Stimulated activated CD8-positive, alpha-beta memory T cell treated with anti-CD3 and anti-CD28 coated beads, Interleukin-15, amount 100 ng/mL, for 24 hours (primary cell): ENCODE measurements around the gene DNAJC4.

Experiments used
- DNase-seq: peaks from one replicate; pipeline ENCODE4 v3.0.0-alpha.2; 2020; ENCODE audit warnings: low read depth

Gene DNAJC4

GRCh38 chr11:64208086-64208795 is 22.1 kb upstream of the DNAJC4 start:
- DNase-seq, result no peak

DNA sequence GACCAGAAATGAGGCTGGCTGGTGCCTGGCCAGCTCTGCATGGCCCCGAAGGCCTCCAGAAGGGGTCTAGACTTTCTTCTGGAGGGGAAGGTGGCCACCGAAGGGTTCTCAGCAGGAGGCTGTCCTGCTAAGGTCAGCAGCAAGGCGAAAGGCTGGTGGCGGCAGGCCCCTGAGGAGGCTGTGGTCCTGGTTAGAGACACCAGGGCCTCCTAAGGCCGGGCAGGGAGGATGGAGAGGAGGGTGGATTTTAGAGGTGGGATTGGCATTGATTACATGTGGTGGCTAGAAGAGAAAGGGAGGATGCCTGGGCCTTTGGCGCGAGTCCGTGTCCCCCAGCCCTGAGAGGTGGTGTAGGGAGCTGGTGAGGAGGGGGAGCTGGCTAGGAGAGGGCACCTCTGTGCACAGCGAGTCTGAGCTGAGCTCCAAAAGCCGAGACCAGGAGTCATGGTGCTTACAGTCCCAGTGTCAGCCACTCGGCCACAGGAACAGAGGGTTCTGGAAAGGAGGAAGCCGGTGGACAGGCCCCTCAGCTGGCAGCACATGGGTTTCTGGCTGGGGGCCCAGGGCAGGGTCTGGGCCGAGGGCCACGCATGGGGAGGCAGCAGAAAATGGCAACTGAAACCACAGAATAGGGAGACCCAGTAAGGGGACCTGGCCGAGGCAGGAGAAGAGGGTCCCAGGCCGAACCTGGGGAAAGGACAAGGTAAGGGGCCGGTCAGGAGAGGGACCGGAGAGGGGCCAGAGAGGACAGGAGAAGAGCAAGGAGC is 21.4 kb upstream of the DNAJC4 start:
- DNase-seq, result no peak

DNA sequence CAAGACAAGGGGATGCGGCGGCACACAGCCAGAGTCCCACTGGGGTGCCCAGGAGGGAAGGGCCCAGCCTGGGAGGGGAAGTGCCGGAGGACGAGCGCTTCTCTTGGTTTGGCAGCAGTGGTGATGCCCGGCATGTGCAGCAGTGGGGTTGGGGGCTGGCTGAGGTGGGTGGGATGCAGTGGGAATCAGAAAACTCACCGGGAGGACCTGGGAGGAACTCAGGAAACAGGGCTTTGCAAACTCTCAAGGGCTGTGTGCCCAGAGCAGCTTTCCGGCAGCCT is 20.8 kb upstream of the DNAJC4 start:
- DNase-seq, result no peak

- no peak for DNase-seq
Measured at GRCh38 chr11:64210301-64211020, 19.9 kb upstream of the DNAJC4 start.

DNA sequence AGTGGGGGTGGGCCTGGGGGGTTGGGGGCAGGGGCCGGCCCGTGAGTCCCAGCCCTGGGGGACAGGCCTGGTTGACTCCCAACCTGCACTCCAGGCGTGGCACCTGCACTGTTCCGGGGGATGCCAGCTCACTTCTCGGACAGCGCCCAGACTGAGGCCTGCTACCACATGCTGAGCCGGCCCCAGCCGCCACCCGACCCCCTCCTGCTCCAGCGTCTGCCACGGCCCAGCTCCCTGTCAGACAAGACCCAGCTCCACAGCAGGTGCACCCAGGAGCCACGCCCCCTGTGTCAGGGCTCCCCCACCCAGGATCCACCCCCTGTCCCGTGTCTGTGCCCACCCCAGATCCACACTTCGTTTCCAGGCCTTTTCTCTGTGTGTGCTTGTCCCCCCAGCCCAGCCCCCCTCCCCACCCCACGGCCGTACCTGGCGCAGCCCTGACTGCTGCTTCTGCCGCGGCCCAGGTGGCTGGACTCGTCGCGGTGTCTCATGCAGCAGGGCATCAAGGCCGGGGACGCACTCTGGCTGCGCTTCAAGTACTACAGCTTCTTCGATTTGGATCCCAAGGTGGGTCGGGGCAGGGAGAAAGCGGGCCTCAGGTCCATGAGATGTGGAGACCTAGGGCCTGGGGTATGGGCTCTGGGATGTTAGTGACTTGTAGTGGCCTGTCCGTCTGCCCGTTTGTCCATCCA is 19.0 kb upstream of the DNAJC4 start:
- DNase-seq, result no peak

DNA sequence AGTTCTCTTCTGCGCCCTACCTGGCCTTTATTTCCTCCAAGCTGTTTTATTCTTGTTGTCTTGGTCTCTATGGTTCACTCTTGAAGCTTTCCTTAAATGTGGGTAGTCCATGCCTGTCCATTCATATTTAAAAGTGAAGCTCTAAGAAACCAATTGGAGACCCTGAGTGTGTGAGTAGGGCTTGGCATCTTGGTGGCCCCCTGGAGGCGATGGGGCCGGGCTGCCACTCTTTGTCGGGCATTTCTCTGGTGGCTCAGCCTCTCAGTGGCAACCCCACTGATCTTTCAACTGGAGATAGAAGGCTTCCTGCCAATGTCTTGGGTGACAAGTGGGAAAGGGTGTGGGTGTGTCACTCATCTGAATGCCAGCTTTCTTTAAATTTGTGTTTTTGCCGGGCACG is 13.5 kb upstream of the DNAJC4 start:
- no peak for DNase-seq

GRCh38 chr11:64218628-64219353 is 11.6 kb upstream of the DNAJC4 start:
- no peak for DNase-seq

GRCh38 chr11:64219354-64219684 is 11.0 kb upstream of the DNAJC4 start:
- DNase-seq, result no peak

DNA sequence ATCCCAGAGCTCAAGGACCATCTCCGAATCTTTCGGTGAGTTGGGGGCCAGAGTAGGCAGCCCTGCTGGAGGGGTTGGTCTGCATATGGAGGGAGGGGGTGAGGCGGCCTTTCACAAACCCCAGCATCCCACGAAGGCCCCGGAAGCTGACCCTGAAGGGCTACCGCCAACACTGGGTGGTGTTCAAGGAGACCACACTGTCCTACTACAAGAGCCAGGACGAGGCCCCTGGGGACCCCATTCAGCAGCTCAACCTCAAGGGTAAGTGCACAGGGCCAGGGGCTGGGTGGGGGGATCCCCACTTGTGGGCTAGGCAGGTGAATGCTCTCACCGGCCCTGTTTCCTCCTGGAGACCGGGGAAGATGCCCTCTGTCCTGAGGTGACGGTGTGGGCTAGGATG is 10.6 kb upstream of the DNAJC4 start:
- no peak for DNase-seq

- DNase-seq, result no peak
Measured at GRCh38 chr11:64220271-64220670, 10.1 kb upstream of the DNAJC4 start.

- DNase-seq, result no peak
Measured at GRCh38 chr11:64220798-64221197, 9.6 kb upstream of the DNAJC4 start.

DNA sequence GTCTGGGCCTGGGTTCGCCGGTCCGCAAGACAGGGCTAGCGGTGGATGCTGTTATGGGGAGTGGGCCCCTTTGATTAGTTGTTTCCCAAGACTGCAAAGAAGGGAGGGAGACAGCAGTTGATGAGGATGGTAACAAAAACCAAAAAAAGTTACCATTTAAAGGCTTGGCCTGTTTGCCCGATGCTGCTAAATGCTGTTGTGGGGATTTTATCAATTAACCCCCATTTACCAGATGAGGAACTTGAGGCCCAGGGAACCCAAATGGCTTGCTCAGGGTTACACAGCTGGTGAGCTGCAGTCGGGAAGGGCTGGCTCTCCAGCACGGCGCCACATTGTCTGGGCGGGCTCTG is 7.7 kb upstream of the DNAJC4 start:
- no peak for DNase-seq

DNA sequence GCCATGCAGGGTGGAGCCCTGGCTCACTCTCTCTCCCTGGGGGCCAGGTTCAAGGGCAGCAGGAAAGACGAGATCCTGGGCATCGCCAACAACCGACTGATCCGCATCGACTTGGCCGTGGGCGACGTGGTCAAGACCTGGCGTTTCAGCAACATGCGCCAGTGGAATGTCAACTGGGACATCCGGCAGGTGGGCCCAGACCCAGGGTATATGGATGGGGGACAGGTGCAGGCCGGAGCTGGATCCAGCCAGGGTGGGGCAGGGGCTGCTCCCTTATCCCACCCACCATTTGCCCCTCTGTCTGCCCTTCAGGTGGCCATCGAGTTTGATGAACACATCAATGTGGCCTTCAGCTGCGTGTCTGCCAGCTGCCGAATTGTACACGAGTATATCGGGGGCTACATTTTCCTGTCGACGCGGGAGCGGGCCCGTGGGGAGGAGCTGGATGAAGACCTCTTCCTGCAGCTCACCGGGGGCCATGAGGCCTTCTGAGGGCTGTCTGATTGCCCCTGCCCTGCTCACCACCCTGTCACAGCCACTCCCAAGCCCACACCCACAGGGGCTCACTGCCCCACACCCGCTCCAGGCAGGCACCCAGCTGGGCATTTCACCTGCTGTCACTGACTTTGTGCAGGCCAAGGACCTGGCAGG is 7.2 kb upstream of the DNAJC4 start:
- no peak for DNase-seq

GRCh38 chr11:64224151-64224890 is 6.0 kb upstream of the DNAJC4 start:
- no peak for DNase-seq

DNA sequence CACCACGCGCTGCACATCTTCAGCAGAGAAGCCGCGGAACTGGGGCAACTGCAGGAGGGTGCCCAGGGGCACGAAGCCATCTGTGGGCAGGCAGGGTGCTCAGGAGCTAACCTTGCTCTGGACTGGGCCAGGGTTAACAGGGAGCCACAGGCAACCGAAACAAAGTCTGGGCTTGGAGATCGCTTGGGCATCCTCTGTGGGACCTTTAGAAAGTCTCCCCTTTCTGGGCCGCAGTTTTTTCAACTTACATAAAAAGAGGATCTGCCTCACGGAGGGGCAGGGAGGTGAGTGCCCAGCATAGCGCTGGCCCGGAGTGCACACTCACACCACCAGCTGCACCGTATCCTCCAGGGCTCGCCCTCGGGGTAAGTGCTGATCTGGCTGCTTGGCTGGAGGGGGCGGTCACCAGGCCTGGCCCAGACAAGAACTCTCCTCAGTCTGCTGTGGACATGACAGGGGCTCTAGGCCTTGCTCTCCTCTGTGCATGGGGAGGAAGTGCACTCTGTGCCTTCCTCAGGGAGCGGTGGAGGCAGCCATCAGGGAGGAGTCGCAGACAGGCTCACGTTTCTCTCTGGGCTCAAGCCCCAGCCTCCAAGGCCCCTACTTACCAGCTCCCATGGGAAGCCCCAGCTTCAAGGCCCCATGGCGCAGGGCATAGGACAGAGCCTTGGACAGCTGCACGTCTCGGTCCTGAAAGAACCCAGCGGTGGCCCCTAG is 5.3 kb upstream of the DNAJC4 start:
- no peak for DNase-seq

- DNase-seq, result peak; percentile 93
Measured at GRCh38 chr11:64225608-64226506, 4.5 kb upstream of the DNAJC4 start, which contains the start of the genes NUDT22 and TRPT1. TSS of gene NUDT22 (plus strand) at chr11:64226274. CDS start at chr11:64226653, 379 bp downstream. TSS of gene TRPT1 (minus strand) at chr11:64226186. CDS start at chr11:64225860, 326 bp downstream.

- no peak for DNase-seq
Measured at GRCh38 chr11:64226507-64227051, 3.8 kb upstream of the DNAJC4 start.

DNA sequence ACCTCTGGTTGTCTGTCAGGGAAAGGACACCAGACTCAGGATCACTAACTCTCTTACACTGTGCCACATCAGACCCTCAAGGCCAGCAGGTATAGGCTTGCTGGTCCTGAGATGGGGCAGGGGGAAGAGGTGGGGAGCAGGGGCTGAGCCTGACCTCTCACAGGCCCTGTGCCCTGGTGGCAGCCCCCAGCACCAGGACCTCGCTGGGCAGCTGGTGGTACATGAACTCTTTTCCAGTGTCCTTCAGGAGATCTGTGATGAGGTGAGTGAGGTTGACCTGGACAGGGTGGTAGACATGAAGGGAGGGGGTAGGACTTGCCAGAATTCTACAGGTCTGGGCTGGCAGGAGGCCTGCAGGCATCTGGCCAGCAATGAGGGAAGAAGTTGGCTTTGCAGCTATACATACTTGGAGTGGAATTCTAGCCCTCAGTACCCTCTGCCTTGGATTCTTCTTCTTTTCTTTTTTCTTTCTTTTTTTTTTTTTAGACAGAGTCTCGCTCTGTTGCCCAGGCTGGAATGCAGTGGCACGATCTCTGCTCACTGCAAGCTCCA is 2.9 kb upstream of the DNAJC4 start:
- no peak for DNase-seq
